OCI-LY7 (cell line): ENCODE results near the gene UBE2L6. TPM values are rescaled to one million over a fixed set of nuclear protein-coding genes. Genes with fewer than 3 reads are reported as not detected.

Experiments
- BruUV-seq: library from RNA; stranded (reverse); fragments of 400-500 nt; replicated peaks from 2 replicates; lab custom pipeline; 2021; lab: Mats Ljungman, UMichigan
- CTCF ChIA-PET: fragments of 300-600 bp; sonication (Branson Sonifier 250); formaldehyde crosslinking; loops from one replicate; lab custom pipeline; 2022; ENCODE audit warnings: antibody characterized with exemption; ENCODE audit not compliant: unreplicated experiment; lab: Charles Lee
- POLR2A ChIA-PET: fragments of 300-600 bp; sonication (Branson Sonifier 250); formaldehyde crosslinking; loops from one replicate; lab custom pipeline; 2022; ENCODE audit warnings: antibody characterized with exemption; lab: Charles Lee
- DNase-seq: peaks from one replicate; pipeline ENCODE4 v3.0.0-alpha.2; 2015; ENCODE audit warnings: low spot score
- H2AFZ ChIP-seq: fragments of 200-600 bp; sonication (generic), shearing (Covaris generic); 2 replicates; pipeline ENCODE4 v1.6.1; 2014; ENCODE audit warnings: mild to moderate bottlenecking, antibody characterized with exemption, low read length, moderate library complexity
- H3K27ac ChIP-seq: fragments of 200-600 bp; sonication (generic); 2 replicates; pipeline ENCODE4 v1.5.1; 2014; ENCODE audit warnings: mixed run types, low read depth, mild to moderate bottlenecking, moderate library complexity, low read length, inconsistent platforms; ENCODE audit not compliant: poor library complexity, severe bottlenecking
- H3K36me3 ChIP-seq: fragments of 200-600 bp; sonication (generic); 2 replicates; pipeline ENCODE4 v1.6.1; 2014; ENCODE audit warnings: mild to moderate bottlenecking, antibody characterized with exemption, low read length, moderate library complexity, mixed read lengths; ENCODE audit not compliant: insufficient read depth
- H3K4me1 ChIP-seq: fragments of 200-600 bp; sonication (generic); 2 replicates; pipeline ENCODE4 v1.5.1; 2014; ENCODE audit warnings: mild to moderate bottlenecking, low read length; ENCODE audit not compliant: insufficient read depth, poor library complexity, severe bottlenecking
- H3K4me2 ChIP-seq: fragments of 200-600 bp; sonication (generic); 2 replicates; pipeline ENCODE4 v1.6.1; 2014; ENCODE audit warnings: mild to moderate bottlenecking, low read length
- H3K4me3 ChIP-seq: fragments of 200-600 bp; sonication (generic); 2 replicates; pipeline ENCODE4 v1.5.1; 2014; ENCODE audit warnings: mild to moderate bottlenecking, low read depth, low read length; ENCODE audit not compliant: poor library complexity, severe bottlenecking
- H3K79me2 ChIP-seq: fragments of 200-600 bp; sonication (generic); 2 replicates; pipeline ENCODE4 v1.6.1; 2016; ENCODE audit warnings: low read depth, mild to moderate bottlenecking, low read length, moderate library complexity, mixed read lengths; ENCODE audit not compliant: insufficient read depth
- H3K9me2 ChIP-seq: fragments of 200-600 bp; sonication (generic); 2 replicates; pipeline ENCODE4 v1.6.1; 2016; ENCODE audit warnings: mild to moderate bottlenecking, low read length, mixed read lengths; ENCODE audit not compliant: insufficient read depth
- H3K9me3 ChIP-seq: fragments of 200-600 bp; sonication (generic); 2 replicates; pipeline ENCODE4 v1.6.1; 2014; ENCODE audit warnings: mild to moderate bottlenecking, mixed run types, low read length, mixed read lengths
- H4K20me1 ChIP-seq: fragments of 200-600 bp; sonication (generic); 2 replicates; pipeline ENCODE4 v1.6.1; 2014; ENCODE audit warnings: mild to moderate bottlenecking, antibody characterized with exemption, low read length, moderate library complexity, mixed read lengths; ENCODE audit not compliant: insufficient read depth
- EZH2phosphoT487 ChIP-seq: fragments of 200-600 bp; sonication (generic); IDR thresholded peaks from 2 replicates; pipeline ENCODE4 v1.6.1; 2018; ENCODE audit warnings: low read depth, borderline replicate concordance, mild to moderate bottlenecking, mixed run types, antibody characterized with exemption, low read length, moderate library complexity, mixed read lengths
- intact Hi-C: fragments of 100-400 bp; cut with micrococcal nuclease; formaldehyde crosslinking; loops from one replicate; pipeline ENCODE4 v1.10.0; 2022; ENCODE audit not compliant: unreplicated experiment
- total RNA-seq, 2 experiments: library from RNA; depleted of rRNA in 1 of 2; stranded (reverse); fragments of >200 nt in 1 of 2; shearing (Covaris generic) in 1 of 2; gene quantifications; 2 replicates each; pipeline ENCODE4 v1.2.3, GENCODE V29; 2014 to 2022
- TF ChIP-seq, protein P1 (sequence below): fragments of 200-600 bp; sonication (generic); conservative IDR thresholded peaks from 2 replicates; pipeline ENCODE4 v1.5.1; 2014; ENCODE audit warnings: mild to moderate bottlenecking, antibody characterized with exemption, low read length, moderate library complexity, mixed read lengths

The UBE2L6 gene
- total RNA-seq, 2 experiments from 2014 or later, result 51.7 to 68.9 TPM

DNA sequence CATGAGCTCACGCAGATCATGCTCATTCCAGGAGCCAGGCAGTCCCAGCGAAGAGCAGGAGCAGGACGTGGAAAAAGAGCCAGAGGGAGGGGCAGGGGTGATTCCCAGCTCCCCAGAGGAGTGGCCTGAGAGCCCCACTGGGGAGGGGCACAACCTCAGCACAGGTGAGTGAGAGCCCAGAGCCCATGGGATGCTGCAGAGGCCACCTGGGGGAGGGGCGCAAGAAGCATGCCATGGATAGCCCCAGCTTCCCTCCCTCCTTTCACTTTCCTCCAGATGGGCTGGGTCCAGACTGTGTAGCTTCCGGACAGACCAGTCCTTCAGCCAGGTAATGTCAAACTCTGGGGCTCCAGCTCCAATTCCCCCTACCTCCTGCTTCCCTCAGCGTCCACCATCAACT, 23.9 kb downstream of the UBE2L6 start:
- intact Hi-C loops, result no loop called here
- TF ChIP-seq, protein P1, sequence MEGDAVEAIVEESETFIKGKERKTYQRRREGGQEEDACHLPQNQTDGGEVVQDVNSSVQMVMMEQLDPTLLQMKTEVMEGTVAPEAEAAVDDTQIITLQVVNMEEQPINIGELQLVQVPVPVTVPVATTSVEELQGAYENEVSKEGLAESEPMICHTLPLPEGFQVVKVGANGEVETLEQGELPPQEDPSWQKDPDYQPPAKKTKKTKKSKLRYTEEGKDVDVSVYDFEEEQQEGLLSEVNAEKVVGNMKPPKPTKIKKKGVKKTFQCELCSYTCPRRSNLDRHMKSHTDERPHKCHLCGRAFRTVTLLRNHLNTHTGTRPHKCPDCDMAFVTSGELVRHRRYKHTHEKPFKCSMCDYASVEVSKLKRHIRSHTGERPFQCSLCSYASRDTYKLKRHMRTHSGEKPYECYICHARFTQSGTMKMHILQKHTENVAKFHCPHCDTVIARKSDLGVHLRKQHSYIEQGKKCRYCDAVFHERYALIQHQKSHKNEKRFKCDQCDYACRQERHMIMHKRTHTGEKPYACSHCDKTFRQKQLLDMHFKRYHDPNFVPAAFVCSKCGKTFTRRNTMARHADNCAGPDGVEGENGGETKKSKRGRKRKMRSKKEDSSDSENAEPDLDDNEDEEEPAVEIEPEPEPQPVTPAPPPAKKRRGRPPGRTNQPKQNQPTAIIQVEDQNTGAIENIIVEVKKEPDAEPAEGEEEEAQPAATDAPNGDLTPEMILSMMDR, result no peak
- no peak for TF ChIP-seq EZH2phosphoT487
- H3K79me2 ChIP-seq, result no peaks in the 10 kb centered on the region
- ChIA-PET CTCF (no interaction called here), POLR2A (no interaction called here)
- BruUV-seq, result no TSS peak
- H3K9me2 ChIP-seq, result no peaks in the 10 kb centered on the region
- no peaks in the 10 kb centered on the region for H4K20me1 ChIP-seq
- H2AFZ ChIP-seq, result no peak overlapping the region
- H3K4me2 ChIP-seq, result no peak overlapping the region
- H3K4me3 ChIP-seq, result no peak overlapping the region
- peaks cover 9% of the 10 kb centered on the region for H3K4me1 ChIP-seq
- H3K36me3 ChIP-seq, result no peaks in the 10 kb centered on the region
- no peak for DNase-seq
- H3K9me3 ChIP-seq, result no peaks in the 10 kb centered on the region
- H3K27ac ChIP-seq, result no peak overlapping the region

DNA sequence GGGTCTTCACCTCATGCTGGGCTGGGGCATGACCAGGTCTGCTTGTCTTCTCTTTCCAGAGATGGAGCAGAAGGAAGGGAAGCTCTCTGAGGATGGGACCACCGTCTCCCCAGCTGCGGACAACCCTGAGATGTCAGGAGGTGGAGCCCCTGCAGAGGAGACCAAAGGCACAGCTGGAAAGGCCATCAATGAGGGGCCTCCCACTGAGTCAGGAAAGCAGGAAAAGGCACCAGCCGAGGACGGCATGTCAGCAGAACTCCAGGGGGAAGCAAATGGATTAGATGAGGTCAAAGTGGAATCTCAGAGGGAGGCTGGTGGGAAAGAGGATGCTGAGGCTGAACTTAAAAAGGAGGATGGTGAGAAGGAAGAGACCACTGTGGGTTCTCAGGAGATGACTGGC, 24.9 kb downstream of the UBE2L6 start:
- peaks cover 2% of the 10 kb centered on the region for H3K4me1 ChIP-seq
- H3K79me2 ChIP-seq, result no peaks in the 10 kb centered on the region
- no peaks in the 10 kb centered on the region for H4K20me1 ChIP-seq
- no peak for DNase-seq
- H3K4me3 ChIP-seq, result no peak overlapping the region
- POLR2A ChIA-PET, result interaction anchor here (1.4 kb wide), 1 partner anchor 13 kb away, joined by 4 read pairs; no protein-coding TSS in a partner anchor
- no peak overlapping the region for H3K4me2 ChIP-seq
- no peaks in the 10 kb centered on the region for H3K36me3 ChIP-seq
- H2AFZ ChIP-seq, result no peak overlapping the region
- BruUV-seq, result no TSS peak
- intact Hi-C loops, result no loop called here
- no peaks in the 10 kb centered on the region for H3K9me3 ChIP-seq
- CTCF ChIA-PET, result no interaction called here
- TF ChIP-seq, protein P1, result no peak
- no peak for TF ChIP-seq EZH2phosphoT487
- no peak overlapping the region for H3K27ac ChIP-seq
- no peaks in the 10 kb centered on the region for H3K9me2 ChIP-seq

- CTCF ChIA-PET, result no interaction called here
- no peaks in the 10 kb centered on the region for H3K9me3 ChIP-seq
- no peaks in the 10 kb centered on the region for H3K79me2 ChIP-seq
- H3K4me1 ChIP-seq, result no peaks in the 10 kb centered on the region
- no peak overlapping the region for H3K4me2 ChIP-seq
- no TSS peak for BruUV-seq
- no peak overlapping the region for H3K27ac ChIP-seq
- H4K20me1 ChIP-seq, result no peaks in the 10 kb centered on the region
- POLR2A ChIA-PET, result interaction anchor here (1.4 kb wide), 1 partner anchor 14 kb away, joined by 4 read pairs; no protein-coding TSS in a partner anchor
- no peak overlapping the region for H2AFZ ChIP-seq
- DNase-seq, result no peak
- no peaks in the 10 kb centered on the region for H3K9me2 ChIP-seq
- no peak overlapping the region for H3K4me3 ChIP-seq
- no peak for TF ChIP-seq EZH2phosphoT487
- TF ChIP-seq, protein P1, result no peak
- no peaks in the 10 kb centered on the region for H3K36me3 ChIP-seq
- intact Hi-C loops, result no loop called here
Observed at GRCh38 chr11:57541169-57541568, 26.3 kb downstream of the UBE2L6 start.
